H9 (cell line): ENCODE results near the gene LOC128125822.

Source experiments
- DNase-seq: peaks from one replicate; pipeline ENCODE4 v3.0.0-alpha.2; 2017
- H2AFZ ChIP-seq: one replicate; pipeline ENCODE4 v1.6.1; 2013; ENCODE audit warnings: mild to moderate bottlenecking, low read length, control low read depth, moderate library complexity
- H2AK5ac ChIP-seq: 2 replicates; pipeline ENCODE4 v1.6.1; 2013; ENCODE audit warnings: low read length, control low read depth, mixed read lengths; ENCODE audit not compliant: insufficient read length
- H2BK120ac ChIP-seq: one replicate; pipeline ENCODE4 v1.6.1; 2013; ENCODE audit warnings: low read depth, mild to moderate bottlenecking, low read length, control low read depth, inconsistent platforms; ENCODE audit not compliant: poor library complexity, severe bottlenecking
- H2BK12ac ChIP-seq: 2 replicates; pipeline ENCODE4 v1.6.1; 2013; ENCODE audit warnings: low read length, control low read depth, mixed read lengths, low read depth; ENCODE audit not compliant: insufficient read length
- H2BK15ac ChIP-seq: 2 replicates; pipeline ENCODE4 v1.6.1; 2013; ENCODE audit warnings: low read depth, low read length, control low read depth
- H2BK20ac ChIP-seq: one replicate; pipeline ENCODE4 v1.6.1; 2013; ENCODE audit warnings: low read depth, mild to moderate bottlenecking, low read length, control low read depth, inconsistent platforms; ENCODE audit not compliant: poor library complexity, severe bottlenecking
- H2BK5ac ChIP-seq: 2 replicates; pipeline ENCODE4 v1.6.1; 2013; ENCODE audit warnings: low read length, control low read depth, mixed read lengths; ENCODE audit not compliant: insufficient read length
- H3K14ac ChIP-seq: 2 replicates; pipeline ENCODE4 v1.6.1; 2013; ENCODE audit warnings: low read length, control low read depth; ENCODE audit not compliant: insufficient read depth
- H3K18ac ChIP-seq: 2 replicates; pipeline ENCODE4 v1.6.1; 2013; ENCODE audit warnings: low read depth, mild to moderate bottlenecking, mixed read lengths, low read length, control low read depth; ENCODE audit not compliant: insufficient read length
- H3K23ac ChIP-seq: 2 replicates; pipeline ENCODE4 v1.6.1; 2013; ENCODE audit warnings: low read length, control low read depth, mixed read lengths, low read depth; ENCODE audit not compliant: insufficient read length
- H3K23me2 ChIP-seq: 2 replicates; pipeline ENCODE4 v1.6.1; 2013; ENCODE audit warnings: low read depth, mild to moderate bottlenecking, mixed read lengths, low read length, control low read depth; ENCODE audit not compliant: insufficient read length, poor library complexity, severe bottlenecking
- H3K27ac ChIP-seq: 2 replicates; pipeline ENCODE4 v1.5.1; 2013; ENCODE audit warnings: low read length, control low read depth, mixed read lengths, low read depth; ENCODE audit not compliant: insufficient read length
- H3K27me3 ChIP-seq: 2 replicates; pipeline ENCODE4 v1.6.1; 2013; ENCODE audit warnings: low read length, control low read depth, inconsistent platforms; ENCODE audit not compliant: insufficient read depth
- H3K4ac ChIP-seq: 2 replicates; pipeline ENCODE4 v1.6.1; 2013; ENCODE audit warnings: low read depth, mild to moderate bottlenecking, control low read depth, inconsistent platforms, low read length, moderate library complexity
- H3K4me1 ChIP-seq: 2 replicates; pipeline ENCODE4 v1.6.1; 2013; ENCODE audit warnings: low read length, control low read depth, inconsistent platforms; ENCODE audit not compliant: insufficient read depth
- H3K4me2 ChIP-seq: 2 replicates; pipeline ENCODE4 v1.6.1; 2013; ENCODE audit warnings: low read length, control low read depth, mixed read lengths; ENCODE audit not compliant: insufficient read length, insufficient read depth
- H3K56ac ChIP-seq: 2 replicates; pipeline ENCODE4 v1.6.1; 2013; ENCODE audit warnings: low read depth, mild to moderate bottlenecking, mixed read lengths, low read length, control low read depth; ENCODE audit not compliant: insufficient read length
- H3K79me1 ChIP-seq: 2 replicates; pipeline ENCODE4 v1.6.1; 2013; ENCODE audit warnings: low read depth, mild to moderate bottlenecking, moderate library complexity, low read length, control low read depth, inconsistent platforms; ENCODE audit not compliant: insufficient read depth, poor library complexity, severe bottlenecking
- H3K79me2 ChIP-seq: 2 replicates; pipeline ENCODE4 v1.6.1; 2013; ENCODE audit warnings: low read length, control low read depth, inconsistent platforms; ENCODE audit not compliant: insufficient read depth
- H3K9ac ChIP-seq: 2 replicates; pipeline ENCODE4 v1.6.1; 2013; ENCODE audit warnings: low read length, control low read depth, mixed read lengths; ENCODE audit not compliant: insufficient read length; ENCODE audit errors: extremely low read depth
- H3K9me3 ChIP-seq: one replicate; pipeline ENCODE4 v1.6.1; 2013; ENCODE audit warnings: low read depth, low read length, inconsistent platforms; ENCODE audit not compliant: control insufficient read depth
- H3T11ph ChIP-seq: one replicate; pipeline ENCODE4 v1.6.1; 2013; ENCODE audit warnings: mild to moderate bottlenecking, low read length, control low read depth, inconsistent platforms
- H4K20me1 ChIP-seq: one replicate; pipeline ENCODE4 v1.6.1; 2013; ENCODE audit not compliant: control insufficient read depth, insufficient read length, insufficient read depth
- H4K5ac ChIP-seq: 2 replicates; pipeline ENCODE4 v1.6.1; 2013; ENCODE audit warnings: low read depth, mild to moderate bottlenecking, mixed read lengths, low read length, control low read depth; ENCODE audit not compliant: insufficient read length
- H4K8ac ChIP-seq: replicated peaks from 2 replicates; pipeline ENCODE4 v1.6.1; 2013; ENCODE audit warnings: low read length, control low read depth, mixed read lengths, low read depth; ENCODE audit not compliant: insufficient read length
- H4K91ac ChIP-seq: 2 replicates; pipeline ENCODE4 v1.6.1; 2013; ENCODE audit warnings: low read depth, mild to moderate bottlenecking, moderate library complexity, mixed read lengths, low read length, control low read depth; ENCODE audit not compliant: insufficient read length
- H3K27ac Mint-ChIP-seq, 3 experiments: 2 replicates in 2 of 3; 3 replicates in 1 of 3; pipeline ENCODE4 v1.8.0; 2020 to 2021; ENCODE audit warnings: mixed read lengths in 3 of 3, mild to moderate bottlenecking in 1 of 3, moderate library complexity in 1 of 3
- H3K27me3 Mint-ChIP-seq: 2 replicates; pipeline ENCODE4 v1.8.0; 2021; ENCODE audit warnings: low read depth, mild to moderate bottlenecking, moderate library complexity, mixed read lengths
- H3K36me3 Mint-ChIP-seq, 3 experiments: 2 replicates in 2 of 3; 3 replicates in 1 of 3; pipeline ENCODE4 v1.8.0; 2020 to 2021; ENCODE audit warnings: low read depth in 3 of 3, mixed read lengths in 3 of 3; ENCODE audit not compliant: insufficient read depth in 1 of 3
- H3K4me1 Mint-ChIP-seq, 2 experiments: 2 replicates each; pipeline ENCODE4 v1.8.0; 2020; ENCODE audit warnings: mixed read lengths in 2 of 2
- H3K4me3 Mint-ChIP-seq, 2 experiments: 2 replicates in 1 of 2; 3 replicates in 1 of 2; pipeline ENCODE4 v1.8.0; 2020 to 2021; ENCODE audit warnings: mild to moderate bottlenecking in 2 of 2, mixed read lengths in 2 of 2, moderate library complexity in 1 of 2
- H3K9me3 Mint-ChIP-seq, 2 experiments: 2 replicates in 1 of 2; 3 replicates in 1 of 2; pipeline ENCODE4 v1.8.0; 2020; ENCODE audit warnings: mild to moderate bottlenecking in 2 of 2, mixed read lengths in 2 of 2, moderate library complexity in 1 of 2
- WGBS: extraction: QIAGEN DNeasy Blood & Tissue Kit; methylation state at CpG from one replicate; pipeline ENCODE4 v1.1.7; 2013; ENCODE audit warnings: missing lambda C conversion rate, low lambda C conversion rate, mixed read lengths; ENCODE audit not compliant: insufficient read length; ENCODE audit errors: extremely low coverage; 5-methylcytosine and 5-hydroxymethylcytosine counted together
- TF ChIP-seq, protein P1 (sequence below): fragments of 200-600 bp; sonication (generic); conservative IDR thresholded peaks from 3 replicates; pipeline ENCODE4 v1.8.0; 2021; ENCODE audit warnings: antibody characterized with exemption, mild to moderate bottlenecking

The LOC128125822 gene

DNA sequence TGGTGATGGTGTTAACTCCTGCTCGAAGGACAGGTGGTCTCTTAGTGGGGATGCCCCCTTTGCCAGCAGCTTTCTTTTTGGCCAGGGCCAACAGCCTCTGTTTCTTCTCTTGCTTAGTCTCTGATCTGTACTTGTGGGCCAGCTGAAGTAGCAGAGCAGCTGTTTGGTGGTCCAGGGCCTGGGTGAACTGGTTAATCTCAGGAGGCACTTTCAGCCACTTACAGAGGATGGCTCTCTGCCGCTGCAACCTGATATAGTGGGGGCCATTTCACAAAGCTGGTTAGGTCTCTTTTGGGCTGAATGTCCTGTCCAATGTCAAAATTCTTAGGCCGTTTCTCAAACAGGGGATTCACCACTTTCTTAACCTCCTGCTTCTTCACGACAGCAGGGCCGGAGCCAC, 23.2 kb upstream of the LOC128125822 start:
- Mint-ChIP-seq H3K27me3 (peaks cover 1% of the 10 kb centered on the region; the same call in 1 of the 2 replicates), H3K4me1 (0 out of 4 replicates have a peak, but pooled peaks cover 0 to 3% of the 10 kb centered on the region in 2 experiments), H3K27ac (no peak overlapping the region), H3K36me3 (no peaks in the 10 kb centered on the region; a peak in 1 of 7 replicates), H3K4me3 (no peak overlapping the region), H3K9me3 (no peaks in the 10 kb centered on the region)
- Histone ChIP-seq H3K9ac (no peak overlapping the region), H3K27me3 (no peaks in the 10 kb centered on the region), H3K79me2 (no peaks in the 10 kb centered on the region), H3K27ac (no peak overlapping the region), H4K20me1 (no peaks in the 10 kb centered on the region), H2AK5ac (no peak overlapping the region), H4K5ac (no peak overlapping the region), H4K91ac (no peak overlapping the region), H3K14ac (no peak overlapping the region), H3K23ac (no peak overlapping the region), H2BK20ac (no peak overlapping the region), H3K4ac (no peak overlapping the region), H2BK12ac (no peak overlapping the region), H3K18ac (no peak overlapping the region), H4K8ac (no peak overlapping the region), H3K9me3 (no peaks in the 10 kb centered on the region), H3K79me1 (no peaks in the 10 kb centered on the region), H2BK5ac (no peak overlapping the region), H2BK120ac (no peak overlapping the region), H3T11ph (no peak overlapping the region), H3K56ac (no peak overlapping the region), H3K4me1 (no peaks in the 10 kb centered on the region), H3K23me2 (no peaks in the 10 kb centered on the region), H2AFZ (no peak overlapping the region), H2BK15ac (no peak overlapping the region), H3K4me2 (no peak overlapping the region)
- no peak for DNase-seq
- TF ChIP-seq, protein P1, sequence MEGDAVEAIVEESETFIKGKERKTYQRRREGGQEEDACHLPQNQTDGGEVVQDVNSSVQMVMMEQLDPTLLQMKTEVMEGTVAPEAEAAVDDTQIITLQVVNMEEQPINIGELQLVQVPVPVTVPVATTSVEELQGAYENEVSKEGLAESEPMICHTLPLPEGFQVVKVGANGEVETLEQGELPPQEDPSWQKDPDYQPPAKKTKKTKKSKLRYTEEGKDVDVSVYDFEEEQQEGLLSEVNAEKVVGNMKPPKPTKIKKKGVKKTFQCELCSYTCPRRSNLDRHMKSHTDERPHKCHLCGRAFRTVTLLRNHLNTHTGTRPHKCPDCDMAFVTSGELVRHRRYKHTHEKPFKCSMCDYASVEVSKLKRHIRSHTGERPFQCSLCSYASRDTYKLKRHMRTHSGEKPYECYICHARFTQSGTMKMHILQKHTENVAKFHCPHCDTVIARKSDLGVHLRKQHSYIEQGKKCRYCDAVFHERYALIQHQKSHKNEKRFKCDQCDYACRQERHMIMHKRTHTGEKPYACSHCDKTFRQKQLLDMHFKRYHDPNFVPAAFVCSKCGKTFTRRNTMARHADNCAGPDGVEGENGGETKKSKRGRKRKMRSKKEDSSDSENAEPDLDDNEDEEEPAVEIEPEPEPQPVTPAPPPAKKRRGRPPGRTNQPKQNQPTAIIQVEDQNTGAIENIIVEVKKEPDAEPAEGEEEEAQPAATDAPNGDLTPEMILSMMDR = no peak
- WGBS = no CpG with 5 or more reads among the region's 5 CpGs
